ENCODE data around the gene CSTB.
A peak's percentile ranks its signal among the peaks of the same experiment; 100 is the strongest.

The CSTB gene

DNA sequence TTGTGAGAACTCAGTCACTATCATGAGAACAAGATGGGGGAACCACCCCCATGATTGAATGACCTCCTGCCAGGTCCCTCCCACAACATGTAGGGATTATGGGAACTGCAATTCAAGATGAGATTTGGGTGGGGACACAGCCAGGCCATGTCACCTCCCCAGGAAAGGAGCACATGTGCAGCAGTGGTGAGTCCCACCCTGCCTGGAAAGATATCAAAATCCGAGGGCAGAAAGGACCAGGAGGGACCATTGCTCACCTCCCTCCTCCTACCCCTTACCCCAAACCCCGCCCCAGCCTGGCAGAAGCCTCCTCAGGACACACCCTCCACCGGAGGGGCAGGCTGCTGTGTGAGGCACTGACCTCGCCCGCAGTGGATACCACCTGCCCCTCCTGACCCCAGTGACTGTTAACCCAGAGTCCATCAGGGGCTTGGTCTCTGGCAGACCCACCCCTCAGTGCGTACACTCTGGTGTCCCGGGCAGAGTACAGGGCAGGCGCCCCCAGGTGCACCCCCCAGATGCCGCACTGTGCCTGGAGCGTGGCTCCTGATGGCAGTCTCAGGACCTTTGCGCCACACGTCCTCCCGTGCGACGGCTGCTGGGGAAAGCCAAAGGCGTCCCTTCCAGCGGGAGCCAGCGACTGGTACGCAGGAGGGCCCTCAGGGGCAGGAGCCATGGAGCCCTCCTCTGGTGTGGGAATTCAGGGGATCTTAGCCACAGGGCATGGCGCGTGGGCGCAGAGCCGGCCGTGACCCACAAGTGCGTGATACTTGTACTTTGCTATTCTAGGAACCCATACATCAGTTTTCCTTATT, 36.3 kb downstream of the CSTB start:
- peak; percentile 35 for DNase-seq
- in situ Hi-C loops (cut with HindIII; ENCODE audit: low pct_ligation_motif_present, low pct_unique_long_range_greater_than_20kb, low sequenced_read_pairs), result no loop called here

GRCh38 chr21:43737158-43737950, 38.8 kb downstream of the CSTB start:
- no peak for DNase-seq
- in situ Hi-C loops (cut with HindIII; ENCODE audit: low pct_ligation_motif_present, low pct_unique_long_range_greater_than_20kb, low sequenced_read_pairs), result no loop called here

DNA sequence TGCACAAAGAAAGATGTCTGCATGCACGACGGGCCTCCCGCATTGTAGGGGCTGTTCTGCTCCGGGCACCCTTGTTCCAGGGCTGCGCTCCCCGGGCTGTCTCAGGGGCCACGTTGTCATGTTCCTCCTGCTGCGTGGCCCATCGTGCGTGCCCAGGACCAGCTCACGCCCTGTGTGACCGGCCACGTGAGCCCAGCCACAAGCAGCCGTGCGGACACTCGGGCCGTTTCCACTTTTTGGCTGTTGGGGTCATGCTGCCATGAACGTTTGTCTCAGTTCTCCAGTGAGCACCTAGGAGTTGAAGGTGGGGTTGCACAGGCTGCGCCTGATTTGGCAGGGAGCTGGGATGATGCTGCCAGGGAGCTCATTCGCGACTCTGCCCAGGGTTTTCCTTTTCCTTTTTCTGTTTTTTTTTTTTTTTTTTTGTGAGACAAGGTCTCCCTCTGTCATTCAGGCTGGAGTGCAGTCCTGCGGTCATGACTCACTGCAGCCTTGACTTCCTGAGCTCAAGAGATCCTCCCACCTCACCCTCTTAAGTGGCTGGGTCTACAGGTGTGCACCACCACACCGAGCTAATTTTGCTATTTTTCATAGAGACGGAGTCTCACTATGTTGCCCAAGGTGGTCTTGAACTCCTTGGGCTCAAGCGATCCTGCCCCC, 39.8 kb downstream of the CSTB start:
- in situ Hi-C loops (cut with HindIII; ENCODE audit: low pct_ligation_motif_present, low pct_unique_long_range_greater_than_20kb, low sequenced_read_pairs), result no loop called here

GRCh38 chr21:43735236-43736091, 40.6 kb downstream of the CSTB start:
- DNase-seq, result no peak
- in situ Hi-C loops (cut with HindIII; ENCODE audit: low pct_ligation_motif_present, low pct_unique_long_range_greater_than_20kb, low sequenced_read_pairs), result no loop called here

More for the DNA sequence above, 39.8 kb downstream of the CSTB start:
- no peak for DNase-seq

GRCh38 chr21:43734928-43735229, 41.2 kb downstream of the CSTB start:
- in situ Hi-C loops (cut with HindIII; ENCODE audit: low pct_ligation_motif_present, low pct_unique_long_range_greater_than_20kb, low sequenced_read_pairs), result no loop called here
- no peak for DNase-seq

DNA sequence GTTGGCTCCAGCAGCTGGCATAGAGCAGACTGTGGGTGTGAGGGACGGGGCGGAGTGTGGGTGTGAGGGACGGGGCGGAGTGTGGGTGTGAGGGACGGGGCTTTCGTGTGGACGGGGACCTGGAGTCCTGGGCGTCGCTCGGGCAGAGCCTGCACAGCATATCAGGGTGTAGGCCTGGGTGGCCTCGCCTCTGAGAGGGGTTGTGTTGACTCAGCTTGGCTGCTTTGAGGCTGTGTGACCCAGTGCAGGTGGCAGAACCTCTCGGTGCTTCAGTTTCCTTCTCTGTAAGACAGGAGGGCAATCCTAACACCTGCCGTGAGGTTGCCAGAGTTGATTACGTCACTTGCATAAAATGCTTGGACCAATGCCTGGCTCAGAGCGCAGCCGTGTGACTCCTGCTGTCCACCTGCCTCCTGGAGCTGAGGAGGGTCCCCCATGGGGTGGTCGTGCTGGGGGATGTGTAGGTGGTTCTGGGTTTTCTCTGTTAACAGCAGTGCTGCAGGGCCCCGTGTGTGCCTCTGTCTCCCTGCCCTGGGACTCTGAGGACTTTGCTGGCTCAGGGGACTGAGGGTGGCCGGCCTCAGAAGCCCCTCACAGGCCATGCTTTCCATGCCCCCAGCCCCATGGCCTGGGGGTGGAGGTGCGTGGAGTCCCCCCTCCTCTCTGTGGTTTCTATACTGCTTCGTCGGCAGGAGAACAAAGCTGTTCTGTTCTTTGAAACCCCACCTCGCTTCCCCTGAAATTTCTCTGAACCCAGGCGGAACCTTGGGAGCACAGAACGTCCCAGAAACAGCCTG, 41.8 kb downstream of the CSTB start:
- DNase-seq, result no peak
- in situ Hi-C loops (cut with HindIII; ENCODE audit: low pct_ligation_motif_present, low pct_unique_long_range_greater_than_20kb, low sequenced_read_pairs), result no loop called here

- DNase-seq, result no peak
- in situ Hi-C loops (cut with HindIII; ENCODE audit: low pct_ligation_motif_present, low pct_unique_long_range_greater_than_20kb, low sequenced_read_pairs), result no loop called here
Observed at GRCh38 chr21:43733529-43734071, 42.5 kb downstream of the CSTB start.

- in situ Hi-C loops (cut with HindIII; ENCODE audit: low pct_ligation_motif_present, low pct_unique_long_range_greater_than_20kb, low sequenced_read_pairs), result no loop called here
- DNase-seq, result no peak
Observed at GRCh38 chr21:43733060-43733459, 43.0 kb downstream of the CSTB start.

DNA sequence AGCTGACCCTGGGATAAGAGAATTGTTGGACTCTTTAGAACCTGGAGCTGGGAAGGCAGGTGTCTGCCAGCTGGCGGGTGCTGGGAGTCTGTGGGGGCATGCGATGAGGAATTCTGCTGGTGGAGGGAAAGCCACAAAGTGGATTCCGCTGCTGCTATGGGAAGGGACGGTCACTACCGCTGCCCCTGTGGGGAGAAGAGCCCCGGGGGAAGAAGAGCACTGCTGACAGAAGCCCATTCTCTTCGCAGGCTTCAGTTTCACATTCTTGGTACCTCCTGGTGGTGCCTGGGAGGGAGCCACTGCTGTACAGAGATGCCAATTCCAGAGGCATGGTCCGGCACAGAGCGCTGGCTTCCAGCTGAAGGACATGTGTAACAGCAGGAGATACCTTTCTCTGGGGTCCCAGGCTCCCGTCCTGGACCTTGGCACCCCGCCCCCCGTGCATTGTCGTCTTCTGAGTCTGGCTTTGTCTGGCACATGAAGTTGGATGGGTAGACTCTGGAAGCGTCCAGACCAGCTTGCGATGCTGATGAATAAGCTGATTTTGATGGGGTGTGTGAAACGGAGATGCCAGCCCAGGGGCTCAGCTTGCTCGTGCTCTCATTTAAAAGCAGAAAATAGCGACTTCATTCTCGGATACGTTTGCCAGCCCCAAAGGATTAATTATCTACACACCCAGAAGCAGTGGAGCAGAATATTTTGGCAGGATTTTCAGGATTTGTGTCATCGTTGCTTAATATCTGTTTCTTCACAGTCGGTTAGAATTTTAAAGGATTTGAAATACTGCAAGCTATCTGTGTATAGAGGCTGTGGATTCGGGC, 44.0 kb downstream of the CSTB start:
- in situ Hi-C loops (cut with HindIII; ENCODE audit: low pct_ligation_motif_present, low pct_unique_long_range_greater_than_20kb, low sequenced_read_pairs), result no loop called here
- DNase-seq, result peak; percentile 76

DNA sequence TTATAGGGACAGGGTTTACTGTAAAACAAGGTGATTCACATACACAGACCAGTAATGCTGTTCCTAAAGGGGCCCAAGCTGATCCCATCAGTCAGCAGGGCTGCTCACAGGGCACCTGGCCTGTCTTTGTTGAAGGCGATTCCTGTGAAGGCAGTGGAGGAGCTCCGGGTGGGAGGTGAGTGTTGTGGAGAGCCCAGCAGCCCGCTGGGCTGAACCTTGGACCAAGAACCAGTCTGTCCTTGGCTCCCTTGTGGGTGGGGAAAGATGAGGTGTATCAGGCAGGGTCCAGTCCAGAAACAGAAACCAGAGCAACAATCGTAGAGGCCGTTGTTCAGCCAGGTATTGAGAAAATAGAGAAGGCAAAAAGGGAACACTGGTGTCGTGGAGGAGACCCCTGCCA, 44.6 kb downstream of the CSTB start:
- no peak for DNase-seq
- in situ Hi-C loops (cut with HindIII; ENCODE audit: low pct_ligation_motif_present, low pct_unique_long_range_greater_than_20kb, low sequenced_read_pairs), result no loop called here

- in situ Hi-C loops (cut with HindIII; ENCODE audit: low pct_ligation_motif_present, low pct_unique_long_range_greater_than_20kb, low sequenced_read_pairs), result no loop called here
- DNase-seq, result peak; percentile 95
Observed at GRCh38 chr21:43728467-43729390, 47.4 kb downstream of the CSTB start.

DNA sequence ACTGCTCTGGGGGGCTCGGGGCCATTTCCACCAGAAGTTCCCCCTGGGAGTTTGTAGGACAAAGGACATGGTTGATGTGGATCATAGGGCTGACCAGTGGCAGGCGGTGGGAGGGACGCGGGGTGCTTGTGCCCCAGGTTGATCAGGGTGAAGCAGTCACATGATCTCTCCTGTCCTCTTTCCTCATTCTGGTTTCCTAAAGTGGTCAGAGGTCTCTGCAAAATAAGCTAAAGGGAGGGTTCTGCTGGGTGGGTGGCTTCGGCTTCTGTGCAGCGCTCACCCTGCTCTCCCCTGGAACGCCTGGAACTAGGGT, 48.0 kb downstream of the CSTB start:
- in situ Hi-C loops (cut with HindIII; ENCODE audit: low pct_ligation_motif_present, low pct_unique_long_range_greater_than_20kb, low sequenced_read_pairs), result no loop called here
- DNase-seq, result no peak

- in situ Hi-C loops (cut with HindIII; ENCODE audit: low pct_ligation_motif_present, low pct_unique_long_range_greater_than_20kb, low sequenced_read_pairs), result no loop called here
- DNase-seq, result peak; percentile 81
Observed at GRCh38 chr21:43727519-43728153, 48.5 kb downstream of the CSTB start.

- in situ Hi-C loops (cut with HindIII; ENCODE audit: low pct_ligation_motif_present, low pct_unique_long_range_greater_than_20kb, low sequenced_read_pairs), result no loop called here
- DNase-seq, result peak; percentile 56
Observed at GRCh38 chr21:43726686-43727518, 49.2 kb downstream of the CSTB start.

Measured in ACHN (cell line).